SK-N-DZ (cell line): ENCODE data around the gene RBMX2.

Experiments used
- DNase-seq: peaks from one replicate; pipeline ENCODE4 v3.0.0-alpha.2; 2015; ENCODE audit warnings: low spot score

The RBMX2 gene

DNA sequence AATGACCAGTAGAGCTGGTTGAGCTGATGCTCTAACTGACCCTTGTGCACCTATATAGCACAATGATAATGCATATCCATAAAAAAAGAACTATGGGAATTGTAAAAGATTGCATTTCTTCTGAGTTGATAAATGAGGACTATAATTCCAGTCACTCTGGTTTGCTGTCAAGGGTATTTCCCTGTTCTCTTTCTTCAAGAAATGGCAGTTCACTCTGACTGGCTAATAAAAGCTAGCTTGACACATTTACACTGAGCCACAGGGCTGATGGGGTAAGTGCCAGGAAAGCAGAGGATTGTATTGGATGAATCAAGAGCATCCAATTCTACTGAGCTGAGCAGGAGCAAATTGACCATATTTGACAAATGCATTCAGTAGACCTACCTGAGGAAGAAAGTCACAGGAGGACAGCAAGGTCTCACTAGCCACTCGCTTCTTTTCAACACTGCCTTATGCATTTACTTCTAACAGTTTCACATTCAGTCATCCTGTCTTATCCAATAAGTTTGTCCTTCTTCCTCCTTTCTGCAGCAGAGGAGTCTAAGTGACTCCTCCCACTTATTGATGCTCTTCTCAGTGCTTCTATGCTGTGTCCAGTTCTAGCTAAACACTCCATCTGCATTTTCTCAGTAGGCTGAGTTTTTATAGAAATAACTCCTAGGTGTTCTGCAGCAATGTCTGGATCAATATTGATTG lies 43.0 kb downstream of the RBMX2 start:
- no peak for DNase-seq

DNA sequence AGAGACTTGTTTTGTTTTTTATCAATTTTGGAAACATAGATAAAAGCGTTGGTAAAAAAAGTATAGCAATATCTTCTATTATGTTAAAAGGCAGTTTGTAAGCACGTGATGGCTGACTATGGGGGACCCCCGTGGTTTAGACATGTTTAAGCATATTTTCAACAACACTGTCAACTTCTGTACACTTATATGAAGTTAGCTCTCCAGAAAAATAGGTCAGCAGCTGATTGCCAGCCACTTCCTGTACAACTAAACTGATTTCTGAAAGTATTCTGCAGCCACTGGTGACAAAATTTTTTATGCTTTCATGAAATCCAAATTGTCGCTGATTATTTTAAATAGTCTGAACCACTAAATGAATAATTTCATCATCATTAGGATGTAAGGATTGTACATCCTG lies 45.2 kb downstream of the RBMX2 start:
- DNase-seq, result no peak
